A549 (cell line): ENCODE data around the gene SPIRE2. TPM values are rescaled to one million over a fixed set of nuclear protein-coding genes. Genes with fewer than 3 reads are reported as not detected.
A peak's percentile ranks its signal among the peaks of the same experiment; 100 is the strongest.

Experiments used
- ATAC-seq, 2 experiments: fragments of 200-7000 bp in 1 of 2; fragments of >200 bp in 1 of 2; cut with Nextera tagmentation in 1 of 2; cut with Tn5 transposase in 1 of 2; 3 replicates each; pipeline versions ENCODE4 v1.8.0 to v1.9.1; 2018 to 2020; ENCODE audit warnings: mild to moderate bottlenecking in 1 of 2, moderate library complexity in 1 of 2
- CTCF ChIA-PET: fragments of 300-600 bp; sonication (Branson Sonifier 250); formaldehyde crosslinking; extraction: SDS; loops from one replicate; lab custom pipeline; 2021; ENCODE audit warnings: antibody characterized with exemption, inconsistent platforms; lab: Yijun Ruan, JAX
- POLR2A ChIA-PET: fragments of 350-600 bp; formaldehyde crosslinking; extraction: SDS; loops from one replicate; lab custom pipeline; 2021; ENCODE audit warnings: antibody characterized with exemption, inconsistent platforms; lab: Yijun Ruan, JAX
- DNase-seq, 2 experiments: peaks; one replicate each; pipeline versions ENCODE4 v3.0.0 to v3.0.0-alpha.2; 2011 to 2016; ENCODE audit warnings: low read depth in 1 of 2, low spot score in 1 of 2
- FAIRE-seq: peaks from 2 replicates; lab custom pipeline; 2011; peaks lifted over from hg19 to GRCh38; lab: Jason Lieb, UNC
- H3K27ac ChIP-seq, 2 experiments: fragments of >200 bp; sonication (Bioruptor Twin); formaldehyde crosslinking; 3 replicates each; pipeline ENCODE4 v1.5.1; 2016 to 2017
- H3K4me1 ChIP-seq: fragments of >200 bp; sonication (Bioruptor Twin); formaldehyde crosslinking; 3 replicates; pipeline ENCODE4 v1.6.1; 2016
- H3K4me2 ChIP-seq: fragments of >200 bp; sonication (Bioruptor Twin); formaldehyde crosslinking; 3 replicates; pipeline ENCODE4 v1.6.1; 2016
- H3K4me3 ChIP-seq: fragments of >200 bp; sonication (Bioruptor Twin); formaldehyde crosslinking; 3 replicates; pipeline ENCODE4 v1.5.1; 2016
- H3K9me3 ChIP-seq: fragments of >200 bp; sonication (Bioruptor Twin); formaldehyde crosslinking; 3 replicates; pipeline ENCODE4 v1.6.1; 2016
- BCL3 ChIP-seq: fragments of >200 bp; sonication (Bioruptor Twin); formaldehyde crosslinking; IDR thresholded peaks from 3 replicates; pipeline ENCODE4 v1.6.1; 2016
- CHD2 ChIP-seq: fragments of 150-350 bp; IDR thresholded peaks from 2 replicates; pipeline ENCODE4 v1.6.1; 2014; ENCODE audit warnings: low read length; ENCODE audit not compliant: partially characterized antibody
- FOSL2 ChIP-seq, 2 experiments: fragments of 450-650 bp in 1 of 2; fragments of >200 bp in 1 of 2; sonication (Bioruptor Twin) in 1 of 2; formaldehyde crosslinking; IDR thresholded peaks; 2 replicates each; pipeline versions ENCODE4 v1.5.0 to v1.6.1; 2016 to 2020; ENCODE audit warnings: mild to moderate bottlenecking in 1 of 2, moderate library complexity in 1 of 2
- HEYL ChIP-seq: fragments of 250-450 bp; sonication (Bioruptor Pico); IDR thresholded peaks from 2 replicates; pipeline ENCODE4 v1.8.0; 2021; ENCODE audit warnings: mild to moderate bottlenecking, moderate library complexity
- HMGXB4 ChIP-seq: fragments of 250-450 bp; sonication (Bioruptor Pico); IDR thresholded peaks from 2 replicates; pipeline ENCODE4 v1.5.0; 2021; ENCODE audit warnings: mild to moderate bottlenecking, moderate library complexity, borderline replicate concordance
- HOXA7 ChIP-seq: fragments of 250-450 bp; sonication (Bioruptor Pico); IDR thresholded peaks from 2 replicates; pipeline ENCODE4 v1.5.0; 2020; ENCODE audit warnings: mild to moderate bottlenecking, moderate library complexity
- JUN ChIP-seq, 2 experiments: fragments of >200 bp; sonication (Bioruptor Twin); formaldehyde crosslinking; IDR thresholded peaks; 2 replicates in 1 of 2; 3 replicates in 1 of 2; pipeline ENCODE4 v1.6.1; 2016 to 2017
- MYC ChIP-seq: IDR thresholded peaks from 2 replicates; pipeline ENCODE4 v1.6.1; 2012; ENCODE audit warnings: mild to moderate bottlenecking, inconsistent platforms, low read length, improper control_type of control experiment, borderline replicate concordance
- NFE2L2 ChIP-seq: fragments of 150-350 bp; conservative IDR thresholded peaks from 2 replicates; pipeline ENCODE4 v1.6.1; 2014; ENCODE audit warnings: low read length
- POLR2A ChIP-seq: IDR thresholded peaks from 2 replicates; pipeline ENCODE4 v1.6.1; 2012; ENCODE audit warnings: mild to moderate bottlenecking, low read length
- POLR2AphosphoS2 ChIP-seq: conservative IDR thresholded peaks from 2 replicates; pipeline ENCODE4 v1.6.1; 2012; ENCODE audit warnings: low read length, improper control_type of control experiment, inconsistent platforms
- RAD21 ChIP-seq, 2 experiments: fragments of >200 bp in 1 of 2; sonication (Bioruptor Twin) in 1 of 2; formaldehyde crosslinking in 1 of 2; IDR thresholded peaks in 1 of 2; conservative IDR thresholded peaks in 1 of 2; 2 replicates in 1 of 2; 3 replicates in 1 of 2; pipeline ENCODE4 v1.6.1; 2012 to 2018; ENCODE audit warnings: inconsistent platforms in 1 of 2
- REST ChIP-seq: fragments of 200-600 bp; sonication (generic); IDR thresholded peaks from 2 replicates; pipeline ENCODE4 v1.6.1; 2016; ENCODE audit warnings: antibody characterized with exemption, mild to moderate bottlenecking, moderate library complexity
- USF2 ChIP-seq: fragments of 450-650 bp; IDR thresholded peaks from 2 replicates; pipeline ENCODE4 v1.6.1; 2014; ENCODE audit warnings: antibody characterized with exemption
- ZC3H11A ChIP-seq: fragments of 450-650 bp; IDR thresholded peaks from 2 replicates; pipeline ENCODE4 v1.6.1; 2014; ENCODE audit warnings: antibody characterized with exemption, mild to moderate bottlenecking
- WGBS: methylation state at CpG from one replicate; pipeline ENCODE4 v1.1.6; 2017; ENCODE audit errors: missing lambda C conversion rate; 5-methylcytosine and 5-hydroxymethylcytosine counted together
- polyA plus RNA-seq, 4 experiments: library from polyadenylated mRNA; depleted of rRNA in 3 of 4; stranded (reverse); fragments of >200 nt; fragmentation: RNase III in 1 of 4; extraction: RNeasy Plus Mini Kit Qiagen cat#74134 plus additional on column Dnase treatment in 1 of 4; gene quantifications; 2 replicates in 3 of 4; 3 replicates in 1 of 4; pipeline ENCODE4 v1.2.3, GENCODE V29; 2011 to 2017

The SPIRE2 gene
- polyA plus RNA-seq, 2 of the 4 experiments (the other 2 are of a cell fraction), result 6.0 to 9.9 TPM

GRCh38 chr16:89884041-89884421 lies 55.8 kb downstream of the SPIRE2 start:
- H3K9me3 ChIP-seq, result no peaks in the 10 kb centered on the region
- DNase-seq (no peak), ATAC-seq (peak; percentile 29 to 41; a peak in 2 of 6 replicates), FAIRE-seq (no peak)
- H3K4me2 ChIP-seq, result no peak overlapping the region
- ChIA-PET POLR2A (no interaction called here), CTCF (interaction anchor here (1.4 to 1.6 kb wide), 2 partner anchors 23 to 26 kb away, joined by 3 to 5 read pairs; no protein-coding TSS in a partner anchor)
- 92% methylated on average over 8 of the region's 8 CpGs for WGBS
- TF ChIP-seq NFE2L2, result no peak
- TF ChIP-seq POLR2A, result no peak
- no peak for TF ChIP-seq REST
- TF ChIP-seq ZC3H11A, result no peak
- no peak for TF ChIP-seq RAD21 (conservative IDR thresholded peaks at IDR 0.05 in 1 of 2, IDR thresholded peaks at IDR 0.05 in 1 of 2)
- no peak for TF ChIP-seq JUN (IDR thresholded peaks at IDR 0.05)
- TF ChIP-seq FOSL2 (IDR thresholded peaks at IDR 0.05), result no peak
- TF ChIP-seq FOSL2 (CRISPR knock-in tag; IDR thresholded peaks at IDR 0.05), result no peak
- no peak for TF ChIP-seq BCL3
- H3K4me3 ChIP-seq, result no peak overlapping the region
- H3K27ac ChIP-seq, result no peak overlapping the region
- H3K4me1 ChIP-seq, result no peaks in the 10 kb centered on the region

- FAIRE-seq (no peak), ATAC-seq (no peak), DNase-seq (no peak)
- CTCF ChIA-PET, result interaction anchor here (1.2 to 3.3 kb wide), 2 partner anchors 11 to 23 kb away, joined by 3 to 20 read pairs; no protein-coding TSS in a partner anchor
- no peak for TF ChIP-seq MYC
- no peak for TF ChIP-seq POLR2AphosphoS2
- no peak for TF ChIP-seq HMGXB4 (CRISPR knock-in tag)
- H3K4me1 ChIP-seq, result no peaks in the 10 kb centered on the region
- H3K9me3 ChIP-seq, result no peaks in the 10 kb centered on the region
- no peak overlapping the region for H3K4me2 ChIP-seq
- POLR2A ChIA-PET, result interaction anchor here (1.6 kb wide), 1 partner anchor 14 kb away, joined by 8 read pairs; the partner anchor contains the start of gene TCF25
- no peak overlapping the region for H3K27ac ChIP-seq
- no peak overlapping the region for H3K4me3 ChIP-seq
- 95% methylated on average over 14 of the region's 14 CpGs for WGBS
These were observed 59.0 kb downstream of the SPIRE2 start for GRCh38 chr16:89887243-89887642.

- no peak for ATAC-seq
- WGBS, result 95% methylated on average over 9 of the region's 9 CpGs
- no peaks in the 10 kb centered on the region for H3K9me3 ChIP-seq
- DNase-seq, result no peak
- H3K4me2 ChIP-seq, result no peak overlapping the region
- no peak overlapping the region for H3K4me3 ChIP-seq
- ChIA-PET POLR2A (no interaction called here), CTCF (interaction anchor here (0.9 to 1.6 kb wide), 4 partner anchors 9 to 190 kb away, joined by 3 to 6 read pairs (median 4); no protein-coding TSS in a partner anchor)
- no peak overlapping the region for H3K27ac ChIP-seq
- FAIRE-seq, result no peak
- no peak for TF ChIP-seq CHD2
- no peak for TF ChIP-seq HEYL
- no peak for TF ChIP-seq RAD21 (conservative IDR thresholded peaks at IDR 0.05 in 1 of 2, IDR thresholded peaks at IDR 0.05 in 1 of 2)
- no peak for TF ChIP-seq USF2
- TF ChIP-seq NFE2L2, result no peak
- no peak for TF ChIP-seq HOXA7 (CRISPR knock-in tag)
- H3K4me1 ChIP-seq, result no peaks in the 10 kb centered on the region
These were observed 61.9 kb downstream of the SPIRE2 start for GRCh38 chr16:89890200-89890599.
